ENCODE data around the gene SYTL3. TPM values are rescaled to one million over a fixed set of nuclear protein-coding genes. Genes with fewer than 3 reads are reported as not detected.

SYTL3 gene
- total and polyA plus RNA-seq, 2 of the 8 experiments (the other 6 are each of a cell fraction or from before 2014, with no cell fraction given) = 0.27 to 0.99 TPM

GRCh38 chr6:158660333-158660754 lies 10.5 kb downstream of the SYTL3 start:
- H3K23me2 ChIP-seq (ENCODE audit: low read depth, low read length) = no peaks in the 10 kb centered on the region
- peaks cover 0 to 8% (median 4%) of the 10 kb centered on the region in 4 experiments; a peak in 4 of 7 replicates for H3K4me1 ChIP-seq (replicated peaks in 1 of 4; ENCODE audit: control insufficient read depth in 3 of 4, insufficient read depth in 4 of 4, low read length in 3 of 4)
- H2BK15ac ChIP-seq (ENCODE audit: low read length) = no peak overlapping the region
- TF ChIP-seq SP1 (IDR thresholded peaks at IDR 0.05; ENCODE audit: low read depth, low read length) = no peak
- TF ChIP-seq CTCF (IDR thresholded peaks at IDR 0.05; ENCODE audit: control extremely low read depth in 1 of 3, insufficient read depth in 1 of 3, low read depth in 1 of 3, low read length in 3 of 3) = peak; percentile 52 to 69 (median 67)
- TF ChIP-seq TCF12 (IDR thresholded peaks at IDR 0.05; ENCODE audit: low read depth, low read length) = 0 out of 2 replicates have a peak, but pooled peaks have one; percentile 13
- peak; percentile 61 to 70 for TF ChIP-seq RAD21 (IDR thresholded peaks at IDR 0.05 in 1 of 2, conservative IDR thresholded peaks at IDR 0.05 in 1 of 2; ENCODE audit: low read depth in 2 of 2, low read length in 2 of 2)
- no peak overlapping the region for H2AK5ac ChIP-seq (ENCODE audit: low read depth, low read length)
- H3K27me3 ChIP-seq (replicated peaks in 1 of 4; ENCODE audit: control insufficient read depth in 3 of 4, extremely low read depth in 1 of 4, insufficient read depth in 3 of 4, low read length in 3 of 4) = no peaks in the 10 kb centered on the region; a peak in 1 of 7 replicates
- H4K5ac ChIP-seq (ENCODE audit: insufficient read length, low read depth, low read length) = no peak overlapping the region
- peak overlapping the region; percentile 86; the same call in 1 of the 2 replicates for H2AFZ ChIP-seq (ENCODE audit: low read length)
- H2BK20ac ChIP-seq (ENCODE audit: low read length) = no peak overlapping the region
- H3K23ac ChIP-seq (ENCODE audit: insufficient read length) = no peak overlapping the region
- POLR2A ChIA-PET (ENCODE audit: partially characterized antibody) = no interaction called here
- no peak overlapping the region for H4K8ac ChIP-seq (ENCODE audit: extremely low read depth, insufficient read depth, low read length)
- H3K9ac ChIP-seq (replicated peaks in 1 of 4; ENCODE audit: extremely low read depth in 1 of 4, low read depth in 3 of 4, low read length in 3 of 4) = no peak overlapping the region
- peak in 1 of 2 experiments; percentile 61 for DNase-seq (ENCODE audit: low read depth in 1 of 2, low spot score in 2 of 2)
- no peaks in the 10 kb centered on the region for H3K79me2 ChIP-seq (ENCODE audit: control insufficient read depth in 1 of 2, insufficient read depth in 2 of 2, low read length in 2 of 2)
- H3K4ac ChIP-seq (replicated peaks; ENCODE audit: insufficient read length, low read depth, low read length) = no peak overlapping the region
- no peaks in the 10 kb centered on the region for H3K9me3 ChIP-seq (ENCODE audit: insufficient read depth in 2 of 2, low read depth in 1 of 2, low read length in 1 of 2)
- no peaks in the 10 kb centered on the region for H3K36me3 ChIP-seq (ENCODE audit: control insufficient read depth in 2 of 4, insufficient read depth in 4 of 4, low read length in 3 of 4)
- H3K56ac ChIP-seq (replicated peaks; ENCODE audit: insufficient read length, low read depth, low read length) = no peak overlapping the region
- no peak overlapping the region for H3K4me3 ChIP-seq (ENCODE audit: extremely low read depth in 1 of 4, insufficient read depth in 2 of 4, low read depth in 3 of 4, low read length in 4 of 4)
- CTCF ChIA-PET (ENCODE audit: partially characterized antibody) = interaction anchor here (0.6 to 7.3 kb wide), 38 partner anchors 9 to 489 kb away, joined by 3 to 104 read pairs (median 4); partner anchors contain the start of genes DYNLT1 and SYTL3
- no peaks in the 10 kb centered on the region for H4K20me1 ChIP-seq (replicated peaks in 1 of 2; ENCODE audit: control insufficient read depth in 1 of 2, insufficient read depth in 2 of 2, low read length in 2 of 2)
- no peak overlapping the region for H2BK120ac ChIP-seq (replicated peaks; ENCODE audit: low read depth, low read length)
- 29% methylated on average over 10 of the region's 10 CpGs; no CpG with 5 or more reads in 1 of the 2 experiments for WGBS, 2 experiments (ENCODE audit: extremely low coverage in 1 of 2, insufficient coverage in 1 of 2, insufficient read length in 1 of 2, insufficient replicate concordance in 2 of 2, low coverage in 1 of 2, low lambda C conversion rate in 2 of 2, missing lambda C conversion rate in 1 of 2)
- H3K4me2 ChIP-seq (ENCODE audit: insufficient read depth in 1 of 2, low read depth in 2 of 2, low read length in 2 of 2) = no peak overlapping the region
- H3K27ac ChIP-seq (ENCODE audit: low read depth, low read length) = no peak overlapping the region
- H2BK5ac ChIP-seq (ENCODE audit: low read depth, low read length) = no peak overlapping the region
- H3K14ac ChIP-seq (ENCODE audit: insufficient read length) = no peak overlapping the region
- peak; percentile 72 for FAIRE-seq
- no peaks in the 10 kb centered on the region for H3K79me1 ChIP-seq (ENCODE audit: low read depth, low read length)
- H2BK12ac ChIP-seq (ENCODE audit: low read depth, low read length) = no peak overlapping the region
- no peak overlapping the region for H3K18ac ChIP-seq (ENCODE audit: extremely low read depth, low read length)
- no peak overlapping the region for H4K91ac ChIP-seq (replicated peaks; ENCODE audit: insufficient read length, low read length)
